ENCODE measurements around the gene SPOCK1. TPM values are rescaled to one million over a fixed set of nuclear protein-coding genes. Genes with fewer than 3 reads are reported as not detected.

Gene SPOCK1
- total and polyA plus RNA-seq, 2 of the 4 experiments (the other 2 are of a cell fraction): 5.0 to 20.3 TPM

DNA sequence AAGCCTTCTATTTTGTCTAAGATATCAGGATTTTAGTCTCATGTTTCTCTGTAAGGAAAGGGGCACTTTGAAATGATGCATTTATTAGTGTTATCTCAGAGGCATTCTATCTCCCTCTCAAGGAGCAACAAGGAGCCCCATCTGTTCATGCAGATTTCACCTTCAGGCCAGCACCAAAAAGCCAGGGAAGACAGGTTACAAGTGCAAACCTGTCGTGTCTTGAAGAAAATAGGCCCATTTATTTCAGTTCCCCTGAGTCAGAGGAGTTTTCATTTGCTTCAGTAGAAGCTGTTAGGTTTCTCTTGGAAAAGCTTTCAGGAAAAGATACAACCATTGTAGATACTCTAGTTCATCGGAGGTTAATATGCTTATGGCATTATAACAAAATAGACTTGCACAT lies 97.2 kb downstream of the SPOCK1 start:
- ChIA-PET POLR2A (ENCODE audit: unreplicated experiment) (no interaction called here), CTCF (no interaction called here)
- dilution Hi-C loops (cut with HindIII; ENCODE audit: low sequenced_read_pairs, unreplicated experiment) (no loop called here), in situ Hi-C loops (cut with MboI; ENCODE audit: low sequenced_read_pairs) (no loop called here), intact Hi-C loops (cut with micrococcal nuclease) (no loop called here)
- no peaks in the 10 kb centered on the region for H3K9me3 ChIP-seq (ENCODE audit: control insufficient read depth, insufficient read depth, low read length)
- H3K36me3 ChIP-seq (ENCODE audit: control insufficient read depth, insufficient read depth, low read length): no peaks in the 10 kb centered on the region
- no peaks in the 10 kb centered on the region for H3K4me1 ChIP-seq (ENCODE audit: control insufficient read depth, insufficient read depth, low read length)
- no peak overlapping the region for H4K8ac ChIP-seq (ENCODE audit: low read depth in 2 of 2, low read length in 2 of 2)
- no peak overlapping the region for H4K91ac ChIP-seq (ENCODE audit: insufficient read depth, low read depth, low read length)
- no peak overlapping the region for H3K4me2 ChIP-seq (ENCODE audit: low read depth, low read length)
- H3K23ac ChIP-seq (ENCODE audit: low read depth, low read length): no peak overlapping the region
- H3K9me1 ChIP-seq (ENCODE audit: insufficient read depth, low read length): no peaks in the 10 kb centered on the region
- H3K27me3 ChIP-seq (ENCODE audit: control insufficient read depth, insufficient read depth, low read length): no peaks in the 10 kb centered on the region
- H3K4ac ChIP-seq (ENCODE audit: low read depth, low read length): no peak overlapping the region
- no peak overlapping the region for H2AK5ac ChIP-seq (ENCODE audit: low read depth, low read length)
- ATAC-seq (ENCODE audit: low read depth) (no peak), DNase-seq (no peak)
- no TSS peak for BruUV-seq (replicated peaks)
- no peak overlapping the region for H4K5ac ChIP-seq (ENCODE audit: low read depth, low read length)
- no peak overlapping the region for H3K9ac ChIP-seq (ENCODE audit: low read depth, low read length)
- no peaks in the 10 kb centered on the region for H3K79me1 ChIP-seq (ENCODE audit: low read depth in 1 of 2, low read length in 2 of 2)
- TF ChIP-seq RFX5 (IDR thresholded peaks at IDR 0.05; ENCODE audit: low read depth, low read length) (no peak), BHLHE40 (IDR thresholded peaks at IDR 0.05; ENCODE audit: low read depth, low read length) (no peak), CHD1 (IDR thresholded peaks at IDR 0.05; ENCODE audit: low read depth, low read length) (no peak), MAZ (IDR thresholded peaks at IDR 0.05; ENCODE audit: borderline replicate concordance, low read depth, low read length) (no peak), MAFK (IDR thresholded peaks at IDR 0.05; ENCODE audit: low read depth, low read length) (no peak)
- TF ChIP-seq, protein P1, sequence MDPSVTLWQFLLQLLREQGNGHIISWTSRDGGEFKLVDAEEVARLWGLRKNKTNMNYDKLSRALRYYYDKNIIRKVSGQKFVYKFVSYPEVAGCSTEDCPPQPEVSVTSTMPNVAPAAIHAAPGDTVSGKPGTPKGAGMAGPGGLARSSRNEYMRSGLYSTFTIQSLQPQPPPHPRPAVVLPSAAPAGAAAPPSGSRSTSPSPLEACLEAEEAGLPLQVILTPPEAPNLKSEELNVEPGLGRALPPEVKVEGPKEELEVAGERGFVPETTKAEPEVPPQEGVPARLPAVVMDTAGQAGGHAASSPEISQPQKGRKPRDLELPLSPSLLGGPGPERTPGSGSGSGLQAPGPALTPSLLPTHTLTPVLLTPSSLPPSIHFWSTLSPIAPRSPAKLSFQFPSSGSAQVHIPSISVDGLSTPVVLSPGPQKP (IDR thresholded peaks at IDR 0.05; ENCODE audit: borderline replicate concordance, low read depth, low read length): no peak
- H2BK5ac ChIP-seq (ENCODE audit: low read depth, low read length, poor library complexity, severe bottlenecking): no peak overlapping the region
- no peak overlapping the region for H2BK120ac ChIP-seq (ENCODE audit: low read depth, low read length)
- H4K20me1 ChIP-seq (ENCODE audit: insufficient read depth, low read length): no peaks in the 10 kb centered on the region
- no peak overlapping the region for H2AK9ac ChIP-seq (replicated peaks; ENCODE audit: low read depth, low read length, poor library complexity)
- H3K18ac ChIP-seq (ENCODE audit: low read depth, low read length): no peak overlapping the region
- no peak overlapping the region for H2BK20ac ChIP-seq (ENCODE audit: low read depth, low read length)
- no peak overlapping the region for H3K14ac ChIP-seq (replicated peaks; ENCODE audit: low read depth, low read length)
- no peak overlapping the region for H3K27ac ChIP-seq (ENCODE audit: insufficient read depth, low read length)
- H3K4me3 ChIP-seq (ENCODE audit: insufficient read depth, low read depth, low read length): no peak overlapping the region
- no peak overlapping the region for H3K56ac ChIP-seq (ENCODE audit: extremely low read depth, insufficient read depth, low read length)
- no CpG with 5 or more reads among the region's 2 CpGs for WGBS, 2 experiments (ENCODE audit: extremely low coverage in 2 of 2, insufficient read length in 1 of 2)
- H2BK15ac ChIP-seq (ENCODE audit: low read depth, low read length): no peak overlapping the region
- no peak overlapping the region for H2AFZ ChIP-seq (replicated peaks; ENCODE audit: low read length, poor library complexity)

All from IMR-90 (cell line).